Calu3 (cell line): ENCODE results near the gene ELL2. TPM values are rescaled to one million over a fixed set of nuclear protein-coding genes. Genes with fewer than 3 reads are reported as not detected.

Source experiments
- BruUV-seq: library from RNA; stranded (reverse); fragments of 400-500 nt; replicated peaks from 2 replicates; lab custom pipeline; 2021; lab: Mats Ljungman, UMichigan
- CTCF ChIA-PET: fragments of 300-600 bp; sonication (Branson Sonifier 250); formaldehyde crosslinking; loops from one replicate; lab custom pipeline; 2022; ENCODE audit warnings: antibody characterized with exemption; lab: Charles Lee
- DNase-seq: peaks from one replicate; pipeline ENCODE4 v3.0.0; 2022
- H3K27ac Mint-ChIP-seq: one replicate; pipeline ENCODE4 v1.8.0; 2022; ENCODE audit warnings: mixed read lengths; ENCODE audit not compliant: unreplicated experiment
- H3K27me3 Mint-ChIP-seq: one replicate; pipeline ENCODE4 v1.8.0; 2022; ENCODE audit warnings: mixed read lengths; ENCODE audit not compliant: unreplicated experiment
- H3K36me3 Mint-ChIP-seq: one replicate; pipeline ENCODE4 v1.8.0; 2022; ENCODE audit warnings: mild to moderate bottlenecking, moderate library complexity, mixed read lengths; ENCODE audit not compliant: insufficient read depth, unreplicated experiment
- H3K4me1 Mint-ChIP-seq: one replicate; pipeline ENCODE4 v1.8.0; 2022; ENCODE audit warnings: mild to moderate bottlenecking, low read depth, mixed read lengths; ENCODE audit not compliant: unreplicated experiment
- H3K4me3 Mint-ChIP-seq: one replicate; pipeline ENCODE4 v1.8.0; 2022; ENCODE audit warnings: mild to moderate bottlenecking, low read depth, moderate library complexity, mixed read lengths; ENCODE audit not compliant: unreplicated experiment
- H3K9me3 Mint-ChIP-seq: one replicate; pipeline ENCODE4 v1.8.0; 2022; ENCODE audit warnings: low read depth, mixed read lengths; ENCODE audit not compliant: unreplicated experiment
- CTCF ChIP-seq: fragments of 200-600 bp; IDR thresholded peaks from one replicate; pipeline ENCODE4 v1.8.0; 2022; ENCODE audit warnings: antibody characterized with exemption; ENCODE audit not compliant: unreplicated experiment
- intact Hi-C: fragments of 100-400 bp; cut with micrococcal nuclease; formaldehyde crosslinking; loops from one replicate; pipeline ENCODE4 v1.10.0; 2022; ENCODE audit not compliant: unreplicated experiment
- total RNA-seq: library from RNA; stranded (reverse); gene quantifications from 2 replicates; pipeline ENCODE4 v1.2.3, GENCODE V29; 2022

Gene ELL2
- total RNA-seq, 1 experiment from 2014 or later = 57.7 TPM

- Mint-ChIP-seq H3K36me3 (no peaks in the 10 kb centered on the region), H3K27me3 (no peaks in the 10 kb centered on the region), H3K9me3 (no peaks in the 10 kb centered on the region), H3K4me3 (no peak overlapping the region), H3K4me1 (peaks cover 26% of the 10 kb centered on the region), H3K27ac (no peak overlapping the region)
- DNase-seq = no peak
- CTCF ChIA-PET = no interaction called here
- no TSS peak for BruUV-seq
- intact Hi-C loops = no loop called here
- TF ChIP-seq CTCF = no peak
Measured at GRCh38 chr5:95993266-95993665, 31.6 kb upstream of the ELL2 start.

GRCh38 chr5:95989283-95990048 lies 27.8 kb upstream of the ELL2 start:
- BruUV-seq = no TSS peak
- Mint-ChIP-seq H3K27ac (no peak overlapping the region), H3K36me3 (no peaks in the 10 kb centered on the region), H3K4me1 (peaks cover 9% of the 10 kb centered on the region), H3K27me3 (no peaks in the 10 kb centered on the region), H3K4me3 (no peak overlapping the region), H3K9me3 (no peaks in the 10 kb centered on the region)
- intact Hi-C loops = no loop called here
- DNase-seq = no peak
- CTCF ChIA-PET = no interaction called here
- no peak for TF ChIP-seq CTCF

GRCh38 chr5:95988877-95989276 lies 27.2 kb upstream of the ELL2 start:
- CTCF ChIA-PET = interaction anchor here (0.6 kb wide), 1 partner anchor 228 kb away, joined by 4 read pairs; no protein-coding TSS in a partner anchor
- H3K4me1 Mint-ChIP-seq = peaks cover 9% of the 10 kb centered on the region
- no peaks in the 10 kb centered on the region for H3K9me3 Mint-ChIP-seq
- no peak overlapping the region for H3K27ac Mint-ChIP-seq
- intact Hi-C loops = no loop called here
- no peak overlapping the region for H3K4me3 Mint-ChIP-seq
- H3K36me3 Mint-ChIP-seq = no peaks in the 10 kb centered on the region
- DNase-seq = no peak
- BruUV-seq = no TSS peak
- no peaks in the 10 kb centered on the region for H3K27me3 Mint-ChIP-seq
- no peak for TF ChIP-seq CTCF

- DNase-seq = no peak
- no peaks in the 10 kb centered on the region for H3K27me3 Mint-ChIP-seq
- H3K36me3 Mint-ChIP-seq = no peaks in the 10 kb centered on the region
- H3K4me1 Mint-ChIP-seq = peaks cover 9% of the 10 kb centered on the region
- intact Hi-C loops = no loop called here
- no peak overlapping the region for H3K27ac Mint-ChIP-seq
- H3K4me3 Mint-ChIP-seq = no peak overlapping the region
- no TSS peak for BruUV-seq
- TF ChIP-seq CTCF = no peak
- no peaks in the 10 kb centered on the region for H3K9me3 Mint-ChIP-seq
- CTCF ChIA-PET = interaction anchor here (0.6 kb wide), 1 partner anchor 227 kb away, joined by 4 read pairs; no protein-coding TSS in a partner anchor
Measured at GRCh38 chr5:95988094-95988493, 26.4 kb upstream of the ELL2 start.
